Ishikawa (cell line): ENCODE data around the gene C1orf115.

ENCODE experiments used
- CEBPB ChIP-seq: IDR thresholded peaks from 2 replicates; pipeline ENCODE4 v1.6.1; 2012
- CREB1 ChIP-seq: IDR thresholded peaks from 2 replicates; pipeline ENCODE4 v1.6.1; 2012; ENCODE audit warnings: low read depth
- EGR1 ChIP-seq: IDR thresholded peaks from 2 replicates; pipeline ENCODE4 v1.6.1; 2012
- EP300 ChIP-seq: IDR thresholded peaks from 2 replicates; pipeline ENCODE4 v1.6.1; 2012; ENCODE audit warnings: borderline replicate concordance
- FOXM1 ChIP-seq: IDR thresholded peaks from 2 replicates; pipeline ENCODE4 v1.6.1; 2012; ENCODE audit warnings: low read depth, borderline replicate concordance
- MAX ChIP-seq: IDR thresholded peaks from 2 replicates; pipeline ENCODE4 v1.6.1; 2012
- NFIC ChIP-seq: IDR thresholded peaks from 2 replicates; pipeline ENCODE4 v1.6.1; 2012
- RAD21 ChIP-seq: IDR thresholded peaks from 2 replicates; pipeline ENCODE4 v1.6.1; 2012; ENCODE audit warnings: low read depth
- REST ChIP-seq: IDR thresholded peaks from 2 replicates; pipeline ENCODE4 v1.6.1; 2012; ENCODE audit warnings: low read depth, mild to moderate bottlenecking
- TAF1 ChIP-seq: IDR thresholded peaks from 2 replicates; pipeline ENCODE4 v1.6.1; 2012; ENCODE audit warnings: low read depth, mild to moderate bottlenecking
- TCF12 ChIP-seq: IDR thresholded peaks from 2 replicates; pipeline ENCODE4 v1.6.1; 2012; ENCODE audit warnings: low read depth
- TEAD4 ChIP-seq: IDR thresholded peaks from 2 replicates; pipeline ENCODE4 v1.6.1; 2012
- USF1 ChIP-seq: IDR thresholded peaks from 2 replicates; pipeline ENCODE4 v1.6.1; 2012
- YY1 ChIP-seq: IDR thresholded peaks from 2 replicates; pipeline ENCODE4 v1.6.1; 2012; ENCODE audit warnings: low read depth
- ZBTB7A ChIP-seq: IDR thresholded peaks from 2 replicates; pipeline ENCODE4 v1.6.1; 2012; ENCODE audit warnings: low read depth

C1orf115 gene

GRCh38 chr1:220690140-220691052, at the start of gene C1orf115:
TSS of gene C1orf115 (plus strand) at chr1:220690363. CDS start at chr1:220690403, 40 bp downstream.
- TF ChIP-seq MAX (peak; percentile 55), TEAD4 (no peak), RAD21 (peak; percentile 50; the same call in 1 of the 2 replicates), FOXM1 (no peak), USF1 (0 out of 2 replicates have a peak, but pooled peaks have one; percentile 2), NFIC (0 out of 2 replicates have a peak, but pooled peaks have one; percentile 38), ZBTB7A (no peak), EGR1 (no peak), EP300 (0 out of 2 replicates have a peak, but pooled peaks have one; percentile 12), CEBPB (no peak), YY1 (no peak), REST (no peak), TAF1 (peak; percentile 41; the same call in 1 of the 2 replicates), TCF12 (peak; percentile 35; the same call in 1 of the 2 replicates), CREB1 (no peak)

- TF ChIP-seq USF1 (no peak), FOXM1 (no peak), CREB1 (no peak), MAX (no peak), TEAD4 (no peak), EGR1 (no peak), NFIC (no peak), REST (no peak), EP300 (no peak), ZBTB7A (no peak), CEBPB (no peak), TAF1 (no peak)
These were observed 47.9 kb upstream of the C1orf115 start for GRCh38 chr1:220642285-220642684.

- TF ChIP-seq CEBPB (no peak), NFIC (no peak), CREB1 (no peak), EP300 (no peak), FOXM1 (no peak), TEAD4 (no peak), EGR1 (no peak), ZBTB7A (no peak), MAX (no peak), REST (no peak)
These were observed 37.2 kb upstream of the C1orf115 start for GRCh38 chr1:220652995-220653394.

- no peak for TF ChIP-seq REST
- no peak for TF ChIP-seq TAF1
- no peak for TF ChIP-seq MAX
- TF ChIP-seq YY1, result no peak
- TF ChIP-seq FOXM1, result no peak
- TF ChIP-seq CREB1, result no peak
- TF ChIP-seq TEAD4, result no peak
- TF ChIP-seq USF1, result no peak
- no peak for TF ChIP-seq NFIC
- no peak for TF ChIP-seq TCF12
- no peak for TF ChIP-seq EP300
- no peak for TF ChIP-seq RAD21
- TF ChIP-seq EGR1, result no peak
- no peak for TF ChIP-seq CEBPB
These were observed 34.7 kb upstream of the C1orf115 start for GRCh38 chr1:220655509-220655908.
